Activated naive CD4-positive, alpha-beta T cell treated with anti-CD3 and anti-CD28 coated beads, Interleukin-2, amount 10 ng/mL, durations not matched to agents 7 days and 5 days (primary cell): ENCODE data around the gene CRYBB1.

ENCODE experiments used
- CTCF ChIA-PET: fragments of 350-600 bp; sonication (Branson Sonifier 250); formaldehyde crosslinking; loops from one replicate; lab custom pipeline; 2021; ENCODE audit warnings: antibody characterized with exemption; lab: Charles Lee
- DNase-seq: peaks from one replicate; pipeline ENCODE4 v3.0.0-alpha.2; 2020
- H3K27ac Mint-ChIP-seq: one replicate; pipeline ENCODE4 v1.8.0; 2021; ENCODE audit warnings: mild to moderate bottlenecking, moderate library complexity, mixed read lengths
- H3K27me3 Mint-ChIP-seq: one replicate; pipeline ENCODE4 v1.8.0; 2021; ENCODE audit warnings: mild to moderate bottlenecking, mixed read lengths
- H3K36me3 Mint-ChIP-seq: one replicate; pipeline ENCODE4 v1.8.0; 2021; ENCODE audit warnings: mixed read lengths
- H3K4me1 Mint-ChIP-seq: one replicate; pipeline ENCODE4 v1.8.0; 2021; ENCODE audit warnings: mixed read lengths
- H3K4me3 Mint-ChIP-seq: one replicate; pipeline ENCODE4 v1.8.0; 2021; ENCODE audit warnings: mild to moderate bottlenecking, moderate library complexity, mixed read lengths
- H3K9me3 Mint-ChIP-seq: one replicate; pipeline ENCODE4 v1.8.0; 2021; ENCODE audit warnings: mixed read lengths

Gene CRYBB1

GRCh38 chr22:26570864-26571525, 46.8 kb downstream of the CRYBB1 start:
- Mint-ChIP-seq H3K4me3 (no peak overlapping the region), H3K4me1 (peaks cover 48% of the 10 kb centered on the region), H3K27ac (no peak overlapping the region), H3K36me3 (peaks cover 19% of the 10 kb centered on the region), H3K27me3 (no peaks in the 10 kb centered on the region), H3K9me3 (no peaks in the 10 kb centered on the region)
- CTCF ChIA-PET, result no interaction called here
- no peak for DNase-seq

- DNase-seq, result no peak
- Mint-ChIP-seq H3K4me1 (peaks cover 50% of the 10 kb centered on the region), H3K36me3 (peaks cover 16% of the 10 kb centered on the region), H3K4me3 (no peak overlapping the region), H3K27me3 (no peaks in the 10 kb centered on the region), H3K27ac (no peak overlapping the region), H3K9me3 (no peaks in the 10 kb centered on the region)
- CTCF ChIA-PET, result no interaction called here
Measured at GRCh38 chr22:26570115-26570514, 47.7 kb downstream of the CRYBB1 start.

- Mint-ChIP-seq H3K27me3 (no peaks in the 10 kb centered on the region), H3K27ac (no peak overlapping the region), H3K4me1 (peaks cover 45% of the 10 kb centered on the region), H3K9me3 (no peaks in the 10 kb centered on the region), H3K36me3 (peaks cover 12% of the 10 kb centered on the region), H3K4me3 (no peak overlapping the region)
- DNase-seq, result no peak
- CTCF ChIA-PET, result interaction anchor here (1.3 kb wide), 1 partner anchor 101 kb away, joined by 3 read pairs; no protein-coding TSS in a partner anchor
Measured at GRCh38 chr22:26568207-26568706, 49.6 kb downstream of the CRYBB1 start.

GRCh38 chr22:26567610-26568009, 50.2 kb downstream of the CRYBB1 start:
- Mint-ChIP-seq H3K4me1 (peaks cover 41% of the 10 kb centered on the region), H3K27me3 (no peaks in the 10 kb centered on the region), H3K27ac (no peak overlapping the region), H3K36me3 (peaks cover 8% of the 10 kb centered on the region), H3K4me3 (no peak overlapping the region), H3K9me3 (no peaks in the 10 kb centered on the region)
- DNase-seq, result no peak
- CTCF ChIA-PET, result no interaction called here

GRCh38 chr22:26566994-26567393, 50.8 kb downstream of the CRYBB1 start:
- no peak overlapping the region for H3K4me3 Mint-ChIP-seq
- peaks cover 7% of the 10 kb centered on the region for H3K36me3 Mint-ChIP-seq
- no peak overlapping the region for H3K27ac Mint-ChIP-seq
- no peak for DNase-seq
- H3K4me1 Mint-ChIP-seq, result peaks cover 40% of the 10 kb centered on the region
- no peaks in the 10 kb centered on the region for H3K27me3 Mint-ChIP-seq
- H3K9me3 Mint-ChIP-seq, result no peaks in the 10 kb centered on the region
- CTCF ChIA-PET, result no interaction called here

GRCh38 chr22:26565889-26566288, 51.9 kb downstream of the CRYBB1 start:
- CTCF ChIA-PET, result interaction anchor here (1.2 kb wide), 1 partner anchor 76 kb away, joined by 4 read pairs; no protein-coding TSS in a partner anchor
- H3K4me1 Mint-ChIP-seq, result peaks cover 36% of the 10 kb centered on the region
- H3K27me3 Mint-ChIP-seq, result no peaks in the 10 kb centered on the region
- H3K9me3 Mint-ChIP-seq, result no peaks in the 10 kb centered on the region
- peaks cover 7% of the 10 kb centered on the region for H3K36me3 Mint-ChIP-seq
- no peak for DNase-seq
- no peak overlapping the region for H3K4me3 Mint-ChIP-seq
- no peak overlapping the region for H3K27ac Mint-ChIP-seq

GRCh38 chr22:26565181-26565580, 52.6 kb downstream of the CRYBB1 start:
- Mint-ChIP-seq H3K4me3 (no peak overlapping the region), H3K27ac (no peak overlapping the region), H3K27me3 (no peaks in the 10 kb centered on the region), H3K36me3 (peaks cover 8% of the 10 kb centered on the region), H3K9me3 (no peaks in the 10 kb centered on the region), H3K4me1 (peaks cover 30% of the 10 kb centered on the region)
- CTCF ChIA-PET, result interaction anchor here (1.2 kb wide), 1 partner anchor 77 kb away, joined by 4 read pairs; no protein-coding TSS in a partner anchor
- no peak for DNase-seq

- Mint-ChIP-seq H3K36me3 (peaks cover 9% of the 10 kb centered on the region), H3K4me1 (peaks cover 28% of the 10 kb centered on the region), H3K4me3 (no peak overlapping the region), H3K27ac (no peak overlapping the region), H3K9me3 (no peaks in the 10 kb centered on the region), H3K27me3 (no peaks in the 10 kb centered on the region)
- CTCF ChIA-PET, result interaction anchor here (1.2 kb wide), 1 partner anchor 77 kb away, joined by 4 read pairs; no protein-coding TSS in a partner anchor
- DNase-seq, result no peak
Measured at GRCh38 chr22:26564672-26565071, 53.2 kb downstream of the CRYBB1 start.

- H3K4me3 Mint-ChIP-seq, result no peak overlapping the region
- peaks cover 9% of the 10 kb centered on the region for H3K36me3 Mint-ChIP-seq
- no peaks in the 10 kb centered on the region for H3K9me3 Mint-ChIP-seq
- no peak overlapping the region for H3K27ac Mint-ChIP-seq
- H3K27me3 Mint-ChIP-seq, result no peaks in the 10 kb centered on the region
- CTCF ChIA-PET, result interaction anchor here (0.8 kb wide), 1 partner anchor 101 kb away, joined by 3 read pairs; no protein-coding TSS in a partner anchor
- DNase-seq, result no peak
- peaks cover 26% of the 10 kb centered on the region for H3K4me1 Mint-ChIP-seq
Measured at GRCh38 chr22:26564181-26564580, 53.6 kb downstream of the CRYBB1 start.

- peaks cover 18% of the 10 kb centered on the region for H3K4me1 Mint-ChIP-seq
Measured at GRCh38 chr22:26563022-26563421, 54.8 kb downstream of the CRYBB1 start.

GRCh38 chr22:26561756-26562417, 55.9 kb downstream of the CRYBB1 start:
- H3K9me3 Mint-ChIP-seq, result no peaks in the 10 kb centered on the region
- no peak overlapping the region for H3K27ac Mint-ChIP-seq
- no peaks in the 10 kb centered on the region for H3K27me3 Mint-ChIP-seq
- peaks cover 9% of the 10 kb centered on the region for H3K36me3 Mint-ChIP-seq
- H3K4me1 Mint-ChIP-seq, result peaks cover 18% of the 10 kb centered on the region
- H3K4me3 Mint-ChIP-seq, result no peak overlapping the region
- no peak for DNase-seq
- CTCF ChIA-PET, result interaction anchor here (0.7 kb wide), 1 partner anchor 104 kb away, joined by 3 read pairs; no protein-coding TSS in a partner anchor

More at GRCh38 chr22:26563022-26563421, 54.8 kb downstream of the CRYBB1 start:
- Mint-ChIP-seq H3K27ac (no peak overlapping the region), H3K4me3 (no peak overlapping the region), H3K27me3 (no peaks in the 10 kb centered on the region), H3K9me3 (no peaks in the 10 kb centered on the region), H3K36me3 (peaks cover 9% of the 10 kb centered on the region)
- CTCF ChIA-PET, result no interaction called here
- DNase-seq, result peak; percentile 42

- CTCF ChIA-PET, result no interaction called here
- Mint-ChIP-seq H3K27me3 (no peaks in the 10 kb centered on the region), H3K9me3 (no peaks in the 10 kb centered on the region), H3K4me3 (no peak overlapping the region), H3K4me1 (peaks cover 8% of the 10 kb centered on the region), H3K27ac (peak overlapping the region; percentile 36), H3K36me3 (peaks cover 5% of the 10 kb centered on the region)
- DNase-seq, result no peak
Measured at GRCh38 chr22:26559961-26560575, 57.8 kb downstream of the CRYBB1 start.

GRCh38 chr22:26558248-26558895, 59.5 kb downstream of the CRYBB1 start:
- H3K4me3 Mint-ChIP-seq, result no peak overlapping the region
- H3K36me3 Mint-ChIP-seq, result peaks cover 2% of the 10 kb centered on the region
- CTCF ChIA-PET, result no interaction called here
- DNase-seq, result no peak
- peaks cover 16% of the 10 kb centered on the region for H3K4me1 Mint-ChIP-seq
- no peaks in the 10 kb centered on the region for H3K9me3 Mint-ChIP-seq
- peak overlapping the region; percentile 33 for H3K27ac Mint-ChIP-seq
- no peaks in the 10 kb centered on the region for H3K27me3 Mint-ChIP-seq

GRCh38 chr22:26556904-26557303, 60.9 kb downstream of the CRYBB1 start:
- CTCF ChIA-PET, result no interaction called here
- Mint-ChIP-seq H3K4me1 (peaks cover 17% of the 10 kb centered on the region), H3K9me3 (no peaks in the 10 kb centered on the region), H3K36me3 (peaks cover 2% of the 10 kb centered on the region), H3K4me3 (no peak overlapping the region), H3K27me3 (no peaks in the 10 kb centered on the region), H3K27ac (no peak overlapping the region)
- DNase-seq, result no peak
